ENCODE measurements around the gene FAM181B.

The FAM181B gene

GRCh38 chr11:82733444-82734119 lies at the start of gene FAM181B:
Gene FAM181B, minus strand, starts transcription at chr11:82733864. Its CDS starts 135 bp downstream, at chr11:82733729.
- no peak within 1 kb of the TSS for H3K9ac ChIP-seq (ENCODE audit: low read length)
- no peaks in the 10 kb centered on the region for H3K27me3 ChIP-seq (ENCODE audit: low read depth, low read length)

GRCh38 chr11:82782825-82783374 lies 49.2 kb upstream of the FAM181B start:
- no peaks in the 10 kb centered on the region for H3K36me3 ChIP-seq (replicated peaks; ENCODE audit: low read depth, low read length)
- H4K20me1 ChIP-seq (ENCODE audit: insufficient read depth, low read length): no peaks in the 10 kb centered on the region
- no peak overlapping the region for H2AFZ ChIP-seq (ENCODE audit: low read depth, low read length)
- no peak overlapping the region for H3K27ac ChIP-seq (ENCODE audit: low read length)
- peaks cover 9% of the 10 kb centered on the region for H3K4me1 ChIP-seq (ENCODE audit: low read length)
- no peaks in the 10 kb centered on the region for H3K27me3 ChIP-seq (ENCODE audit: low read depth, low read length)
- no peaks in the 10 kb centered on the region for H3K79me2 ChIP-seq (ENCODE audit: low read length)
- TF ChIP-seq CTCF (IDR thresholded peaks at IDR 0.05; ENCODE audit: low read depth, low read length) (no peak), EZH2phosphoT487 (IDR thresholded peaks at IDR 0.05; ENCODE audit: low read depth) (no peak)
- H3K4me3 ChIP-seq (ENCODE audit: low read length): no peak overlapping the region
- H3K9ac ChIP-seq (ENCODE audit: low read length): no peak overlapping the region
- H3K9me3 ChIP-seq (ENCODE audit: insufficient read depth, low read length): no peaks in the 10 kb centered on the region
- no peak overlapping the region for H3K4me2 ChIP-seq (ENCODE audit: low read length)

More at GRCh38 chr11:82733444-82734119, at the start of gene FAM181B:
- Histone ChIP-seq H3K9me3 (ENCODE audit: insufficient read depth, low read length) (no peaks in the 10 kb centered on the region), H4K20me1 (ENCODE audit: insufficient read depth, low read length) (no peaks in the 10 kb centered on the region), H3K4me1 (ENCODE audit: low read length) (no peaks in the 10 kb centered on the region), H3K4me3 (ENCODE audit: low read length) (no peak within 1 kb of the TSS), H3K79me2 (ENCODE audit: low read length) (no peaks in the 10 kb centered on the region), H3K36me3 (replicated peaks; ENCODE audit: low read depth, low read length) (no peaks in the 10 kb centered on the region), H2AFZ (ENCODE audit: low read depth, low read length) (no peak within 1 kb of the TSS), H3K27ac (ENCODE audit: low read length) (no peak within 1 kb of the TSS), H3K4me2 (ENCODE audit: low read length) (no peak within 1 kb of the TSS)
- no peak for TF ChIP-seq EZH2phosphoT487 (IDR thresholded peaks at IDR 0.05; ENCODE audit: low read depth)
- TF ChIP-seq CTCF (IDR thresholded peaks at IDR 0.05; ENCODE audit: low read depth, low read length): no peak

- H3K36me3 ChIP-seq (replicated peaks; ENCODE audit: low read depth, low read length): no peaks in the 10 kb centered on the region
- H3K4me2 ChIP-seq (ENCODE audit: low read length): no peak overlapping the region
- H3K9me3 ChIP-seq (ENCODE audit: insufficient read depth, low read length): 0 out of 2 replicates have a peak, but pooled peaks cover 3% of the 10 kb centered on the region
- no peak for TF ChIP-seq EZH2phosphoT487 (IDR thresholded peaks at IDR 0.05; ENCODE audit: low read depth)
- H3K27me3 ChIP-seq (ENCODE audit: low read depth, low read length): no peaks in the 10 kb centered on the region
- no peak overlapping the region for H3K27ac ChIP-seq (ENCODE audit: low read length)
- H3K79me2 ChIP-seq (ENCODE audit: low read length): no peaks in the 10 kb centered on the region
- H3K4me1 ChIP-seq (ENCODE audit: low read length): peaks cover 9% of the 10 kb centered on the region
- no peaks in the 10 kb centered on the region for H4K20me1 ChIP-seq (ENCODE audit: insufficient read depth, low read length)
- no peak overlapping the region for H3K4me3 ChIP-seq (ENCODE audit: low read length)
- no peak overlapping the region for H2AFZ ChIP-seq (ENCODE audit: low read depth, low read length)
- no peak overlapping the region for H3K9ac ChIP-seq (ENCODE audit: low read length)
These were observed 45.1 kb upstream of the FAM181B start for GRCh38 chr11:82778776-82779175.

- H3K4me1 ChIP-seq (ENCODE audit: low read length): no peaks in the 10 kb centered on the region
- 0 out of 2 replicates have a peak, but pooled peaks cover 3% of the 10 kb centered on the region for H3K9me3 ChIP-seq (ENCODE audit: insufficient read depth, low read length)
- H3K4me3 ChIP-seq (ENCODE audit: low read length): no peak overlapping the region
- TF ChIP-seq EZH2phosphoT487 (IDR thresholded peaks at IDR 0.05; ENCODE audit: low read depth) (no peak), CTCF (IDR thresholded peaks at IDR 0.05; ENCODE audit: low read depth, low read length) (no peak)
- no peaks in the 10 kb centered on the region for H3K79me2 ChIP-seq (ENCODE audit: low read length)
- H4K20me1 ChIP-seq (ENCODE audit: insufficient read depth, low read length): no peaks in the 10 kb centered on the region
- H2AFZ ChIP-seq (ENCODE audit: low read depth, low read length): peak overlapping the region; percentile 83; the same call in 1 of the 2 replicates
- no peak overlapping the region for H3K9ac ChIP-seq (ENCODE audit: low read length)
- H3K27ac ChIP-seq (ENCODE audit: low read length): no peak overlapping the region
- H3K36me3 ChIP-seq (replicated peaks; ENCODE audit: low read depth, low read length): no peaks in the 10 kb centered on the region
- H3K27me3 ChIP-seq (ENCODE audit: low read depth, low read length): no peaks in the 10 kb centered on the region
- no peak overlapping the region for H3K4me2 ChIP-seq (ENCODE audit: low read length)
These were observed 42.7 kb upstream of the FAM181B start for GRCh38 chr11:82776377-82776776.
